Trophoblast cell (in vitro differentiated cells and primary cell): Measurements from ENCODE around the gene GFPT1.

Experiments
- DNase-seq, 2 donors: peaks; one replicate each; pipeline ENCODE4 v3.0.0-alpha.2; 2016
- H2AFZ ChIP-seq: 2 replicates; pipeline ENCODE4 v1.6.1; 2013; ENCODE audit warnings: low read length, moderate library complexity, mild to moderate bottlenecking; ENCODE audit not compliant: insufficient read depth, poor library complexity
- H2AK5ac ChIP-seq: 2 replicates; pipeline ENCODE4 v1.6.1; 2013; ENCODE audit warnings: mild to moderate bottlenecking, low read length
- H2BK120ac ChIP-seq: 2 replicates; pipeline ENCODE4 v1.6.1; 2013; ENCODE audit warnings: low read length, mild to moderate bottlenecking, moderate library complexity; ENCODE audit not compliant: insufficient read depth, poor library complexity
- H2BK12ac ChIP-seq: 2 replicates; pipeline ENCODE4 v1.6.1; 2013; ENCODE audit warnings: mild to moderate bottlenecking, low read length, moderate library complexity
- H2BK5ac ChIP-seq: 2 replicates; pipeline ENCODE4 v1.6.1; 2013; ENCODE audit warnings: low read length, low read depth, moderate library complexity, mild to moderate bottlenecking; ENCODE audit not compliant: poor library complexity
- H3K14ac ChIP-seq: 2 replicates; pipeline ENCODE4 v1.6.1; 2013; ENCODE audit warnings: mild to moderate bottlenecking, low read length
- H3K18ac ChIP-seq: 2 replicates; pipeline ENCODE4 v1.6.1; 2013; ENCODE audit warnings: mild to moderate bottlenecking, low read length
- H3K23ac ChIP-seq: 2 replicates; pipeline ENCODE4 v1.6.1; 2013; ENCODE audit warnings: low read length
- H3K27ac ChIP-seq: 2 replicates; pipeline ENCODE4 v1.5.1; 2013; ENCODE audit warnings: low read depth, mild to moderate bottlenecking, inconsistent platforms, low read length, moderate library complexity
- H3K27me3 ChIP-seq: 2 replicates; pipeline ENCODE4 v1.6.1; 2013; ENCODE audit warnings: inconsistent platforms, mild to moderate bottlenecking, low read length, moderate library complexity; ENCODE audit not compliant: insufficient read depth
- H3K36me3 ChIP-seq, 2 experiments: 1 replicate in 1 of 2; 2 replicates in 1 of 2; pipeline ENCODE4 v1.6.1; 2013; ENCODE audit warnings: low read length in 2 of 2, mild to moderate bottlenecking in 2 of 2, moderate library complexity in 1 of 2; ENCODE audit not compliant: insufficient read depth in 2 of 2, control insufficient read depth in 1 of 2
- H3K4ac ChIP-seq: 2 replicates; pipeline ENCODE4 v1.6.1; 2013; ENCODE audit warnings: low read depth, mild to moderate bottlenecking, low read length, moderate library complexity
- H3K4me1 ChIP-seq, 2 experiments: 1 replicate in 1 of 2; 2 replicates in 1 of 2; pipeline ENCODE4 v1.6.1; 2013; ENCODE audit warnings: low read length in 2 of 2, mild to moderate bottlenecking in 2 of 2, moderate library complexity in 1 of 2; ENCODE audit not compliant: insufficient read depth in 2 of 2, control insufficient read depth in 1 of 2
- H3K4me2 ChIP-seq: 2 replicates; pipeline ENCODE4 v1.6.1; 2013; ENCODE audit warnings: inconsistent platforms, mild to moderate bottlenecking, low read length, moderate library complexity
- H3K4me3 ChIP-seq: 2 replicates; pipeline ENCODE4 v1.5.1; 2013; ENCODE audit warnings: mild to moderate bottlenecking, low read depth, low read length, inconsistent platforms
- H3K79me1 ChIP-seq: one replicate; pipeline ENCODE4 v1.6.1; 2013; ENCODE audit warnings: low read length
- H3K79me2 ChIP-seq: 2 replicates; pipeline ENCODE4 v1.6.1; 2013; ENCODE audit warnings: low read length, mild to moderate bottlenecking; ENCODE audit not compliant: control insufficient read depth, insufficient read depth, poor library complexity
- H3K9ac ChIP-seq: 2 replicates; pipeline ENCODE4 v1.6.1; 2013; ENCODE audit warnings: mild to moderate bottlenecking, low read length
- H3K9me3 ChIP-seq: 2 replicates; pipeline ENCODE4 v1.6.1; 2013; ENCODE audit warnings: low read depth, mild to moderate bottlenecking, control low read depth, inconsistent platforms, low read length; ENCODE audit not compliant: insufficient read depth
- H4K12ac ChIP-seq: 2 replicates; pipeline ENCODE4 v1.6.1; 2013; ENCODE audit warnings: low read depth, mild to moderate bottlenecking, low read length, moderate library complexity
- H4K8ac ChIP-seq: 2 replicates; pipeline ENCODE4 v1.6.1; 2013; ENCODE audit warnings: low read depth, mild to moderate bottlenecking, low read length, moderate library complexity
- H4K91ac ChIP-seq: one replicate; pipeline ENCODE4 v1.6.1; 2013; ENCODE audit warnings: low read depth, mild to moderate bottlenecking, low read length, moderate library complexity
- WGBS: extraction: QIAGEN DNeasy Blood & Tissue Kit; methylation state at CpG from one replicate; pipeline ENCODE4 v1.1.7; 2013; ENCODE audit warnings: missing lambda C conversion rate; ENCODE audit not compliant: insufficient read length, insufficient coverage; ENCODE audit errors: extremely low coverage; 5-methylcytosine and 5-hydroxymethylcytosine counted together

GFPT1 gene

GRCh38 chr2:69369802-69370201 is 17.2 kb downstream of the GFPT1 start:
- no peak overlapping the region for H3K4me3 ChIP-seq
- no peak overlapping the region for H3K4me2 ChIP-seq
- H3K14ac ChIP-seq: no peak overlapping the region
- no peak overlapping the region for H4K12ac ChIP-seq
- no peak overlapping the region for H3K23ac ChIP-seq
- no peak overlapping the region for H2BK5ac ChIP-seq
- H3K4me1 ChIP-seq: no peaks in the 10 kb centered on the region
- DNase-seq: no peak
- H2AFZ ChIP-seq: no peak overlapping the region
- H3K27ac ChIP-seq: no peak overlapping the region
- peaks cover 22 to 39% of the 10 kb centered on the region in 2 experiments for H3K36me3 ChIP-seq
- H2BK12ac ChIP-seq: no peak overlapping the region
- H3K9ac ChIP-seq: no peak overlapping the region
- H2BK120ac ChIP-seq: no peak overlapping the region
- H2AK5ac ChIP-seq: no peak overlapping the region
- H3K9me3 ChIP-seq: no peaks in the 10 kb centered on the region
- no peaks in the 10 kb centered on the region for H3K79me1 ChIP-seq
- H4K8ac ChIP-seq: no peak overlapping the region
- no peaks in the 10 kb centered on the region for H3K79me2 ChIP-seq
- H3K18ac ChIP-seq: no peak overlapping the region
- no peaks in the 10 kb centered on the region for H3K27me3 ChIP-seq
- no peak overlapping the region for H4K91ac ChIP-seq
- H3K4ac ChIP-seq: no peak overlapping the region
- WGBS: no CpG with 5 or more reads among the region's 1 CpG

- H3K27me3 ChIP-seq: no peaks in the 10 kb centered on the region
- H2BK12ac ChIP-seq: no peak overlapping the region
- H2AFZ ChIP-seq: no peak overlapping the region
- no peaks in the 10 kb centered on the region for H3K79me1 ChIP-seq
- no peak overlapping the region for H4K8ac ChIP-seq
- no peak overlapping the region for H4K12ac ChIP-seq
- H3K27ac ChIP-seq: no peak overlapping the region
- H3K4me1 ChIP-seq: no peaks in the 10 kb centered on the region
- H4K91ac ChIP-seq: no peak overlapping the region
- no peak overlapping the region for H3K14ac ChIP-seq
- H3K4ac ChIP-seq: no peak overlapping the region
- no CpG with 5 or more reads among the region's 7 CpGs for WGBS
- DNase-seq: no peak
- H2BK5ac ChIP-seq: no peak overlapping the region
- no peak overlapping the region for H2BK120ac ChIP-seq
- H3K9ac ChIP-seq: no peak overlapping the region
- H3K4me2 ChIP-seq: no peak overlapping the region
- H3K18ac ChIP-seq: no peak overlapping the region
- H3K9me3 ChIP-seq: no peaks in the 10 kb centered on the region
- no peak overlapping the region for H2AK5ac ChIP-seq
- peaks cover 28 to 45% of the 10 kb centered on the region in 2 experiments for H3K36me3 ChIP-seq
- H3K4me3 ChIP-seq: no peak overlapping the region
- no peaks in the 10 kb centered on the region for H3K79me2 ChIP-seq
- no peak overlapping the region for H3K23ac ChIP-seq
Measured at GRCh38 chr2:69368588-69368987, 18.4 kb downstream of the GFPT1 start.

GRCh38 chr2:69359371-69359770 is 27.7 kb downstream of the GFPT1 start:
- no peak overlapping the region for H4K12ac ChIP-seq
- H3K4me3 ChIP-seq: no peak overlapping the region
- H3K9ac ChIP-seq: no peak overlapping the region
- no peaks in the 10 kb centered on the region for H3K79me1 ChIP-seq
- H3K27me3 ChIP-seq: no peaks in the 10 kb centered on the region
- H2BK12ac ChIP-seq: no peak overlapping the region
- no peaks in the 10 kb centered on the region for H3K79me2 ChIP-seq
- H3K4me1 ChIP-seq: no peaks in the 10 kb centered on the region
- H3K4ac ChIP-seq: no peak overlapping the region
- H2AK5ac ChIP-seq: no peak overlapping the region
- peaks cover 43 to 59% of the 10 kb centered on the region in 2 experiments for H3K36me3 ChIP-seq
- H3K18ac ChIP-seq: no peak overlapping the region
- no peak overlapping the region for H3K14ac ChIP-seq
- H4K8ac ChIP-seq: no peak overlapping the region
- no peak overlapping the region for H2BK5ac ChIP-seq
- H3K4me2 ChIP-seq: no peak overlapping the region
- H3K23ac ChIP-seq: no peak overlapping the region
- H3K9me3 ChIP-seq: no peaks in the 10 kb centered on the region
- H2BK120ac ChIP-seq: no peak overlapping the region
- H2AFZ ChIP-seq: no peak overlapping the region
- H4K91ac ChIP-seq: no peak overlapping the region
- no peak overlapping the region for H3K27ac ChIP-seq
- no peak for DNase-seq

GRCh38 chr2:69358914-69359313 is 28.1 kb downstream of the GFPT1 start:
- no peaks in the 10 kb centered on the region for H3K79me2 ChIP-seq
- no peak overlapping the region for H2BK12ac ChIP-seq
- H3K79me1 ChIP-seq: no peaks in the 10 kb centered on the region
- H3K4me3 ChIP-seq: no peak overlapping the region
- no peak overlapping the region for H2AFZ ChIP-seq
- H3K9me3 ChIP-seq: no peaks in the 10 kb centered on the region
- no peak overlapping the region for H3K9ac ChIP-seq
- H3K4me2 ChIP-seq: no peak overlapping the region
- H4K8ac ChIP-seq: no peak overlapping the region
- no peak overlapping the region for H2BK120ac ChIP-seq
- H3K36me3 ChIP-seq: peaks cover 43 to 58% of the 10 kb centered on the region in 2 experiments
- no peak overlapping the region for H2AK5ac ChIP-seq
- DNase-seq: no peak
- no CpG with 5 or more reads among the region's 3 CpGs for WGBS
- H3K4me1 ChIP-seq: no peaks in the 10 kb centered on the region
- H3K14ac ChIP-seq: no peak overlapping the region
- H3K4ac ChIP-seq: no peak overlapping the region
- H3K27ac ChIP-seq: no peak overlapping the region
- H4K12ac ChIP-seq: no peak overlapping the region
- H3K23ac ChIP-seq: no peak overlapping the region
- no peak overlapping the region for H2BK5ac ChIP-seq
- no peak overlapping the region for H4K91ac ChIP-seq
- no peaks in the 10 kb centered on the region for H3K27me3 ChIP-seq
- no peak overlapping the region for H3K18ac ChIP-seq
